Keratinocyte (primary cell): ENCODE results near the gene SHROOM3. TPM values are rescaled to one million over a fixed set of nuclear protein-coding genes. Genes with fewer than 3 reads are reported as not detected.

Source experiments
- DNase-seq: peaks from one replicate; pipeline ENCODE4 v3.0.0-alpha.2; 2011; ENCODE audit warnings: low read depth, missing footprints, low spot score
- FAIRE-seq: peaks from 2 replicates; lab custom pipeline; 2011; peaks lifted over from hg19 to GRCh38; lab: Jason Lieb, UNC
- H2AFZ ChIP-seq: 2 replicates; pipeline ENCODE4 v1.6.0; 2012; ENCODE audit warnings: low read length, control low read depth, inconsistent platforms; ENCODE audit not compliant: control insufficient read depth
- H3K27ac ChIP-seq: 2 replicates; pipeline ENCODE4 v1.5.1; 2011; ENCODE audit warnings: low read length; ENCODE audit not compliant: control insufficient read depth, insufficient read depth
- H3K27me3 ChIP-seq: 3 replicates; pipeline ENCODE4 v1.6.0; 2011; ENCODE audit warnings: low read length; ENCODE audit not compliant: control insufficient read depth, insufficient read depth; ENCODE audit errors: extremely low read depth
- H3K36me3 ChIP-seq, 2 experiments: 2 replicates in 1 of 2; 3 replicates in 1 of 2; pipeline ENCODE4 v1.5.1; 2011; ENCODE audit warnings: low read length in 2 of 2, mild to moderate bottlenecking in 1 of 2; ENCODE audit not compliant: control insufficient read depth in 2 of 2, insufficient read depth in 2 of 2; ENCODE audit errors: extremely low read depth in 1 of 2
- H3K4me1 ChIP-seq: 3 replicates; pipeline ENCODE4 v1.5.1; 2011; ENCODE audit warnings: low read length; ENCODE audit not compliant: control insufficient read depth, insufficient read depth; ENCODE audit errors: extremely low read depth
- H3K4me2 ChIP-seq: 3 replicates; pipeline ENCODE4 v1.6.0; 2011; ENCODE audit warnings: low read depth, low read length; ENCODE audit not compliant: control insufficient read depth, insufficient read depth; ENCODE audit errors: extremely low read depth
- H3K4me3 ChIP-seq, 3 experiments: fragments of 200-600 bp in 1 of 3; sonication (generic) in 1 of 3; 2 replicates in 2 of 3; 3 replicates in 1 of 3; pipeline ENCODE4 v1.5.1; 2011 to 2016; ENCODE audit warnings: low read length in 3 of 3, mild to moderate bottlenecking in 3 of 3, control low read depth in 2 of 3, inconsistent platforms in 1 of 3, low read depth in 1 of 3, mixed read lengths in 1 of 3, mixed run types in 1 of 3, moderate library complexity in 1 of 3; ENCODE audit not compliant: control insufficient read depth in 2 of 3, insufficient read depth in 2 of 3; ENCODE audit errors: extremely low read depth in 1 of 3
- H3K79me2 ChIP-seq: 2 replicates; pipeline ENCODE4 v1.6.0; 2012; ENCODE audit warnings: low read length; ENCODE audit not compliant: control insufficient read depth, insufficient read depth
- H3K9ac ChIP-seq: 3 replicates; pipeline ENCODE4 v1.6.0; 2011; ENCODE audit warnings: low read length; ENCODE audit not compliant: control insufficient read depth, insufficient read depth; ENCODE audit errors: extremely low read depth
- H3K9me1 ChIP-seq: 3 replicates; pipeline ENCODE4 v1.6.0; 2011; ENCODE audit warnings: low read length; ENCODE audit not compliant: control insufficient read depth, insufficient read depth; ENCODE audit errors: extremely low read depth
- H3K9me3 ChIP-seq: 2 replicates; pipeline ENCODE4 v1.5.1; 2012; ENCODE audit warnings: low read depth, low read length; ENCODE audit not compliant: control insufficient read depth
- H4K20me1 ChIP-seq: 3 replicates; pipeline ENCODE4 v1.6.0; 2011; ENCODE audit warnings: low read length; ENCODE audit not compliant: control insufficient read depth, insufficient read depth; ENCODE audit errors: extremely low read depth
- EZH2 ChIP-seq: IDR thresholded peaks from one replicate; pipeline ENCODE4 v1.6.1; 2012; ENCODE audit warnings: inconsistent platforms, mild to moderate bottlenecking, low read length, moderate library complexity
- dilution Hi-C: fragments of 300-500 bp; cut with MboI; formaldehyde crosslinking; loops from one replicate; pipeline ENCODE4 v1.7.0; 2020; ENCODE audit warnings: low sequenced_read_pairs; ENCODE audit not compliant: extremely low pct_ligation_motif_present
- polyA plus RNA-seq, 5 experiments: library from polyadenylated mRNA; depleted of rRNA in 3 of 5; stranded (reverse) in 3 of 5; stranded (forward) in 1 of 5; unstranded in 1 of 5; fragments of >200 nt; gene quantifications; 1 replicate in 1 of 5; 2 replicates in 3 of 5; 3 replicates in 1 of 5; pipeline versions ENCODE4 v1.2.1 to v1.2.3, GENCODE V29; 2011 to 2012; ENCODE audit warnings: missing spikeins in 2 of 5, low read depth in 1 of 5, low replicate concordance in 1 of 5
- TF ChIP-seq, protein P1 (sequence below), 3 experiments: IDR thresholded peaks in 1 of 3; conservative IDR thresholded peaks in 1 of 3; optimal IDR thresholded peaks in 1 of 3; 2 replicates in 2 of 3; 3 replicates in 1 of 3; pipeline versions ENCODE3 to v1.5.1; 2011; ENCODE audit warnings: low read length in 3 of 3, mild to moderate bottlenecking in 3 of 3, moderate library complexity in 2 of 3, control low read depth in 1 of 3, inconsistent platforms in 1 of 3; ENCODE audit not compliant: insufficient read depth in 2 of 3; ENCODE audit errors: extremely low read depth in 1 of 3

SHROOM3 gene
- polyA plus RNA-seq, 1 donor (not counting 4 experiments of a cell fraction or from before 2014, with no cell fraction given), result 4.9 TPM

GRCh38 chr4:76589402-76589801 lies 154.4 kb downstream of the SHROOM3 start:
- Histone ChIP-seq H3K9ac (no peak overlapping the region), H3K27ac (no peak overlapping the region), H2AFZ (no peak overlapping the region), H3K79me2 (no peaks in the 10 kb centered on the region), H3K4me2 (no peak overlapping the region), H3K27me3 (peaks cover 12% of the 10 kb centered on the region), H4K20me1 (no peaks in the 10 kb centered on the region), H3K4me3 (no peak overlapping the region), H3K9me3 (no peaks in the 10 kb centered on the region), H3K4me1 (no peaks in the 10 kb centered on the region), H3K36me3 (no peaks in the 10 kb centered on the region), H3K9me1 (no peaks in the 10 kb centered on the region)
- TF ChIP-seq, protein P1, sequence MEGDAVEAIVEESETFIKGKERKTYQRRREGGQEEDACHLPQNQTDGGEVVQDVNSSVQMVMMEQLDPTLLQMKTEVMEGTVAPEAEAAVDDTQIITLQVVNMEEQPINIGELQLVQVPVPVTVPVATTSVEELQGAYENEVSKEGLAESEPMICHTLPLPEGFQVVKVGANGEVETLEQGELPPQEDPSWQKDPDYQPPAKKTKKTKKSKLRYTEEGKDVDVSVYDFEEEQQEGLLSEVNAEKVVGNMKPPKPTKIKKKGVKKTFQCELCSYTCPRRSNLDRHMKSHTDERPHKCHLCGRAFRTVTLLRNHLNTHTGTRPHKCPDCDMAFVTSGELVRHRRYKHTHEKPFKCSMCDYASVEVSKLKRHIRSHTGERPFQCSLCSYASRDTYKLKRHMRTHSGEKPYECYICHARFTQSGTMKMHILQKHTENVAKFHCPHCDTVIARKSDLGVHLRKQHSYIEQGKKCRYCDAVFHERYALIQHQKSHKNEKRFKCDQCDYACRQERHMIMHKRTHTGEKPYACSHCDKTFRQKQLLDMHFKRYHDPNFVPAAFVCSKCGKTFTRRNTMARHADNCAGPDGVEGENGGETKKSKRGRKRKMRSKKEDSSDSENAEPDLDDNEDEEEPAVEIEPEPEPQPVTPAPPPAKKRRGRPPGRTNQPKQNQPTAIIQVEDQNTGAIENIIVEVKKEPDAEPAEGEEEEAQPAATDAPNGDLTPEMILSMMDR (optimal IDR thresholded peaks at IDR 0.05 in 1 of 3, IDR thresholded peaks at IDR 0.05 in 1 of 3, conservative IDR thresholded peaks at IDR 0.05 in 1 of 3; ENCODE audit: extremely low read depth in 1 of 3, insufficient read depth in 2 of 3, low read length in 3 of 3), result no peak
- no peak for TF ChIP-seq EZH2
- FAIRE-seq (no peak), DNase-seq (no peak)
- dilution Hi-C loops, result no loop called here

GRCh38 chr4:76589872-76590797 lies 155.1 kb downstream of the SHROOM3 start:
- dilution Hi-C loops, result no loop called here
- H3K36me3 ChIP-seq, result no peaks in the 10 kb centered on the region
- no peak overlapping the region for H3K4me2 ChIP-seq
- H3K9ac ChIP-seq, result no peak overlapping the region
- H3K9me1 ChIP-seq, result no peaks in the 10 kb centered on the region
- FAIRE-seq (no peak), DNase-seq (no peak)
- no peaks in the 10 kb centered on the region for H3K9me3 ChIP-seq
- H3K4me1 ChIP-seq, result no peaks in the 10 kb centered on the region
- H4K20me1 ChIP-seq, result no peaks in the 10 kb centered on the region
- H3K27ac ChIP-seq, result no peak overlapping the region
- no peak overlapping the region for H3K4me3 ChIP-seq
- H3K79me2 ChIP-seq, result no peaks in the 10 kb centered on the region
- TF ChIP-seq, protein P1 (optimal IDR thresholded peaks at IDR 0.05 in 1 of 3, IDR thresholded peaks at IDR 0.05 in 1 of 3, conservative IDR thresholded peaks at IDR 0.05 in 1 of 3; ENCODE audit: extremely low read depth in 1 of 3, insufficient read depth in 2 of 3, low read length in 3 of 3), result no peak
- no peak for TF ChIP-seq EZH2
- H2AFZ ChIP-seq, result no peak overlapping the region
- peaks cover 11% of the 10 kb centered on the region for H3K27me3 ChIP-seq
